Omental fat pad (tissue), 4 donors: ENCODE data around the gene GPX4. TPM values are rescaled to one million over a fixed set of nuclear protein-coding genes. Genes with fewer than 3 reads are reported as not detected.

Source experiments
- ATAC-seq: fragments of 150-250 bp; one replicate; pipeline ENCODE4 v1.9.1; 2016; ENCODE audit warnings: mild to moderate bottlenecking, moderate library complexity; ENCODE audit not compliant: low FRiP score
- DNase-seq: peaks from one replicate; pipeline ENCODE4 v3.0.0-alpha.2; 2019; ENCODE audit warnings: low spot score
- CTCF ChIP-seq, 3 donors: fragments of 450-650 bp; IDR thresholded peaks; one replicate each; pipeline ENCODE4 v1.5.1; 2016 to 2017; ENCODE audit warnings: antibody characterized with exemption in 3 of 3, mild to moderate bottlenecking in 3 of 3, moderate library complexity in 2 of 3
- total RNA-seq, 4 donors: library from RNA; depleted of rRNA; stranded (reverse); fragments of >200 nt; gene quantifications; one replicate each; pipeline ENCODE4 v1.1.0, GENCODE V29; 2016

GPX4 gene
- total RNA-seq, 4 donors from 2014 or later, result 429 to 1,640 (median 892) TPM

DNA sequence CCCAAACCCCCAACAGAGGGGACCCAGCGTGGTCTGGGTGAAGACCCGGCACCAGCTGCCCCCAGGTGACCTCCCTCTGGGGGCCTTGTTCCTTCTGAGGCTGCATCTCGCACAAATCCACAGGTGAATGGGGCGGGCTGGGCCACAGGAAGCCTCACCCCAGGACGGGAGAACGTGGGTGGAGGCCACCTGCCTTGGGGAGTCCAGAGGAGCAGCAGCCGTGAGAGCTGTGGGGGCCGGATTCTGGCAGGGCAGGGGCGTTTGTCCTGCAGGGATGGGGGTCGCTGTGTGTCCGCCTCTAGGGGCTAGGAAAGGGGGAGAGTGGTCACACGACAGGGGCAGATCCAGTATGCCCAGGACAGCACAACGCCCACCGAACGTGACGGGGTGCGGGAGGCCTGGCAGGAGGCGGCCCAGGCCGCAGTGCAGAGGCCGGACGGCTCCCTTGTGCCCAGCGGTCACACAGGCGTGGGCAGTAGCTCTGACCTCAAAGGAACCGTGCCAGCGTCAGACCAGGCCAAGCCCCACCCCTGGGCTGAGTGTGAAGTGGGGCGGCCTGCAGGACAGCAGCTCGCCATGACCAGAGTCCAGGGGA, 15.3 kb upstream of the GPX4 start:
- DNase-seq (no peak), ATAC-seq (no peak)
- no peak for TF ChIP-seq CTCF (IDR thresholded peaks at IDR 0.05)

DNA sequence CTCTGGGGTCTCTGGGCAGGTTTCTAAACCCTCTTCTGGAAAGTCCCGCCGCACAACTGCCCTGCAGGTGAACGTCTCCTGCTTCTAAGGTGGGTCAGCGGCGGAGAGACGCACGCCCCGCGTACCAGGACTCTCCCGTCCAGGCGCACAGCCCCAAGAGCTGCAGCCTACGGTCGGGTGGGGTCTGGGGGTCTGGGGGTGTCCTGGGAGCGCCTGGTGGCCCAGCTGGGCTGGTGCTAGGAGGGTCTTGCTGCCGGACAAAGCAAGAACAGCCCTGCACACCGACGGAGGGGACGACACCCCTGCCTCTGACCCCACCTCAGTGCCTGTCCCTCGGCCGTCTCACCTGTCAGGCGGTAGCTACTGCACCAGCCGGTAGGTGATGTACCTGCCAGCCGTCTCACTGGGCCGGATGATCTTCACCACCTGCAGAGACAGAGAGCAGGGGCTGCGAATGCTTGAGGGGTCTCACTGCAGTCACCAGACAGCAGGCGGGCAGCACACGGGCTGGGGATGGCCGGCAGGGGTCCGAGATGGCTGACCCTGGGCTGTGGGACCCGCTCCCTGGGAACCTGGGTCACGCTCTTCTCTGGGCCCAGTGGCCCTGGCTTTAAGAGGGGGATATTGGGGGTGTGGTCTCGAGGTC, 14.5 kb upstream of the GPX4 start:
- TF ChIP-seq CTCF (IDR thresholded peaks at IDR 0.05), result no peak
- DNase-seq (no peak), ATAC-seq (no peak)

- ATAC-seq (no peak), DNase-seq (no peak)
- TF ChIP-seq CTCF (IDR thresholded peaks at IDR 0.05), result no peak
These were observed 13.9 kb upstream of the GPX4 start for GRCh38 chr19:1089891-1090290.

DNA sequence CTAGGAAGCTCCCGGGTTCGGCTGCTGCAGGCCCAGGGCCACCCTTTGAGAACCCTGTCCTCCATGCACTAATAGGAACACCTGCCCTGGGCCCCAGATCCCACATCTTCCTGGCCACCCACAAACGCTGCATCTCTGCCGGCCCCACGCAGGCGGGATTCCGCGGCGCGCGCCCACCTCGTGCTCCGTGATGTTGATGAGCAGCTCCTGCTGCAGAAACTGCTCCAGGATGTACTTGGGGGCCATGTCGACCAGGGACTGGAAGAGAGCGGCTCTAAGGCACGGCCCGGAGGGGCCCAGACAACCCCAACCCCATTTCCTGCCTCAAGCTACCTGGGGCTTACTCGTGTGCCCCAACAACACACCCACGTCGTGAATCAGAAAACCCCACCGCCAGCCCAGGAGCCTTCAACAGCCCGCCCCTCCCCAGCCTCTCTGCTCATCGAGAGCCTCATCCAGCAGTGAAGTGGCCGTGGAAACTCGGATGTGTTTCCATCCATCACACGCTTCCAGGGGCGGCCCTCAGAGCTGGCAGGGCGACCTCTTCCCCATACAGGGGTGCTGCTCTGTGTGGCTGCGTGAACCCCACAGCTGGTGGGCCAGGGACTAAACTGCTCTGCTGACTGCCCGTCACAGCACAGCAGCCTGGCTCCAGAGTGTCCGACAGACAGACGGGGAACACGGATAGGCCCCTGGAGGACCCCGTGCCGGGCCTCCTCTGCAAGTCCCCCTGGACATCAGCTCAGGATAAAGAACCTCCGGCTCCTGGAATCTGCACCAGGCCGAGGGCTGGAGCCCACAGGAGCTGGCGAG, 12.9 kb upstream of the GPX4 start:
- no peak for TF ChIP-seq CTCF (IDR thresholded peaks at IDR 0.05)

DNA sequence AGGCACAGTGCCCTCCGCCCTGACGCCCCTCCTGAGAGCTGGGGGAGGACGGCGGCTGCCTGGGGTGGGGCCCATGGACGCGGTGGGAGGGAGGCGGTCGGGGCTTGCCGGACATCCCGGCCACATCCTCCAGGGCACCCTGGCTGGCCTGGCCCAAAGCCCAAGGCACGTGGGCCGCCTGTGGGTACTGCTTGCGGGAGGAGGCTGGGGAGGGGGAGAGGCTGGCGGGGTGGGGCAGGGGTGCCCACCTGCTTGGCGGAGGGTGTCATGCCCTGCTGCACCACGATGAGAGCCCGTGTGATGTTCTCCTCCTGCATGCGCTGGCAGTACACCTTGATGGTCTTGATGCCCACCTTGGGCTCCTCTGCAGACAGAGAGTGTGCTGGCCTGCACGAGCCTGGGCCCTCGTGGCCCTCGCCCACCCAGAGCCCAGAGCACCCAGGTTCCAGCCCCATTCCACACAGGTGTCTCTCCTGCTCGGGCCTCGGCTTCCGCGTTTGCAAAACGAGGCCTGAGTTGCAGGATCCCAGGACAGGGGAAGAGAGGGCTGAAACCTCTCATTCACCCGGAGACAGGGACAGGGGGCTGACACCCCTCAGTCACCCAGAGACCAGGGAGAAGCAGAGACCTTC, 12.1 kb upstream of the GPX4 start:
- DNase-seq (no peak), ATAC-seq (no peak)
- no peak for TF ChIP-seq CTCF (IDR thresholded peaks at IDR 0.05)

More for the DNA sequence above, 12.9 kb upstream of the GPX4 start:
- no peak for ATAC-seq
- DNase-seq, result no peak

DNA sequence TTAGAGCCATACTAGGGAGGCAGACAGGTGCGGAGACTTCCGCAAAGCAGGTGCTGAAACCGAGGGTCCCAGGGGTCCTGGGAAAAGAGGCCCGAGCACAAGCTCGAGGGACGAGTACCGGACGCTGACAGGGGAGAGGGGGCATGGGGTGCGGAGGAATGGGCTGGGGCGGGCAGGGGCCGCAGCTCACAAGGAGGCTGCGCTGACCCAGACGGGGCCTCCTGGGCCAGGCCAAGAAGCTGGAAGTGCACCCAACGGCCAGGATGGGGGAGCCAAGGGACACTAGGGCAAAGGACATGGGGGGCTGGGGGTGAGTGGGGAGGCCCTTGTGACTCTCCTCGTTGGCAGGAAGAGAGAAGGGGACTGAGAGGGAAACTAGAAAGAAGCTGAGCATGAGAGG, 10.5 kb upstream of the GPX4 start:
- no peak for TF ChIP-seq CTCF (IDR thresholded peaks at IDR 0.05)
- ATAC-seq, result no peak
- no peak for DNase-seq
